NCI-H1436 treated with DMSO at 0.1 percent for 48 hours (cell line): ENCODE results near the gene CD38.

Experiments used
- DNase-seq: peaks from one replicate; lab custom pipeline; 2025; lab: John Stamatoyannopoulos, UW

Gene CD38

GRCh38 chr4:15899511-15899910, 121.4 kb downstream of the CD38 start:
- DNase-seq, result no peak

DNA sequence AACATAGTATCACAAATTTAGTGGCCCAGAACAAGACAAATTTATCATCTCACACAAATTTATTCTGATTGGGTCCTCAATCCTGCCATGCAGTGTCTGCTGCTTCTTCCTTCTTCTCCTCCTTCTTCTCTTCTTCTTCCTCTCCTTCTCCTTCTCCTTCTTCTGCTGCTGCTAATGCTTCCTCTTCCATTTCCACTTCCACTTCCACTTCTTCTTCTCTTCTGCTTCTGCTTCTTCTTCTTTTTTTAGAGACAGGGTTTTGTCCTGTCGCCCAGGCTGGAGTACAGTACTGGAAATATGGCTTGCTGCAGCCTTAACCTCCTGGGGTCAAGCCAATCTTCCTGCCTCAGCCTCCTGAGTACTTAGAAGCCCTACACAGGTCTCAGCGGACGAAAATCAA, 122.9 kb downstream of the CD38 start:
- no peak for DNase-seq

- no peak for DNase-seq
Measured at GRCh38 chr4:15901998-15902397, 123.9 kb downstream of the CD38 start.

DNA sequence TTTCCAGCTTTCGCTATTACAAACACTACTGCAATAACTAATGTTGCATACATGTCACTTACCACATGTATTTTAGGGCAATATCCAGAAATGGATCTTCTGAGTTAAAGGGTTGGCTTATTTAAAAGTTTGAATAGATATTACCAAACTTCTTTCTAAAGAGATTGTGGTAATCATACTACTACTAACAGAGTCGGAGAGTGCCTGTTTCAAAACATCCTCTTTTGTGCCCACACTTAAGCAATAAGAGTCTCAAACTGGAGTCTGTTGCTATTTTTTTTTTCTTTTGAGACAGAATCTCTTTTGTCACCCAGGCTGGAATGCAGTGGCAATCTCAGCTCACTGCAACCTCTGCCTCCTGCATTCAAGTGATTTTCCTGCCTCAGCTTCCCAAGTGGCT, 124.6 kb downstream of the CD38 start:
- DNase-seq, result no peak
